ENCODE data around the gene DLGAP1. TPM values are rescaled to one million over a fixed set of nuclear protein-coding genes. Genes with fewer than 3 reads are reported as not detected.
A peak's percentile ranks its signal among the peaks of the same experiment; 100 is the strongest.
"Not testable (repeated sequence)": the region's sequence is repeated elsewhere in the genome, so short reads cannot be mapped to it uniquely, and the experiment has no call there.

DLGAP1 gene
- polyA plus RNA-seq, 6 donors from 2014 or later, result 0.32 TPM; not detected in 5

DNA sequence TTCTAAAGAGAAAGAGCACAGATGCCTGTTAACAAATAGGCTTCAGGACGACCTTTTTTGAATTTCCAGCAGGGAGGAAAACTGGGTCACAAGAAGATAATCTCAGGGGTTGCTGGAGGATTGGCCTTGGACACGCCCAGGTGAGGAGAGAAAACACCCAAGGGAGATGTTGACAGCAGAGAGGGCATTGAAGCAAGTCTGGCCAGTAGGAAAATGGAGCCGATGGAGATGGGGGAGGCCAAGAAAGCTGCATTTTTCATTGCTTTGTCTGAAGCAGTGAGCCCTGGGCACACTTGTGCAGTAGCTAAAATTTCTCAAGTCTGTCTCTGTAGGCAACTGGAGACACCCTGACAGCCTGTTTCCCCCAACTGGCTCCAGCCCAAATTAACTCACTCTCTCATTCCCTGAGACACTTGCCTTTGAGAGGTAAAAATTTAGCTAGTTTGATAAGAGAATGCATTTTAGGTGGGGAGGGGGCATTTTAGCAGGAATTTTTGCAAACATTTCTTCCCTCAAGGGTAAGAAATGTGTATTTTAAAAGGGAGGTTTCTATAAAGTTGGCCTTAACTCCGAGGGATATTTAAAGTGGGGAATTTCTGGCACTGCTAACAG is 839.6 kb downstream of the DLGAP1 start:
- Mint-ChIP-seq H3K36me3 (no peaks in the 10 kb centered on the region), H3K9me3 (no peaks in the 10 kb centered on the region), H3K4me1 (no peaks in the 10 kb centered on the region), H3K4me3 (no peak overlapping the region), H3K27ac (no peak overlapping the region), H3K27me3 (no peaks in the 10 kb centered on the region)
- no peak for DNase-seq
- no peak for ATAC-seq (ENCODE audit: low read depth in 2 of 2)

DNA sequence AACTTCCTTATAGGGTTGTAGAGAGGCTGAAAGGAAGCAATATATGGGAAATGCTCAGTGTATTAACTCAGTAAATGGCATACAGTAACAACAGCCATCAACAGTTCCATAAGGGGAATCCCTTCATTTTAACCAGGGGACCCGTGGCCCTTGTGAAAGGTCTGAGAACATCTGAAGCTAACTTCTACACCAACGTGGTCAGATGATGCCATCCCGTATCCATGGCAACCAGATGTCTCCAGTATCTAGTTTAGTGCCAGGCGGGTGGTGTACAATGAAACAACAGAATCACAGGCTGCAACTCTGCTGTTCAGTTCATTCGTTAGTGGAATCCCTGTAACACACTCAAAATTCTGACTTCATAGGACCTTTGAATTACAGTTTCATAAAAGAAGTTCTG is 842.8 kb downstream of the DLGAP1 start:
- H3K27me3 Mint-ChIP-seq, result no peaks in the 10 kb centered on the region
- H3K27ac Mint-ChIP-seq, result no peak overlapping the region
- no peak overlapping the region for H3K4me3 Mint-ChIP-seq
- ATAC-seq (ENCODE audit: low read depth in 2 of 2), result no peak
- H3K36me3 Mint-ChIP-seq, result no peaks in the 10 kb centered on the region
- H3K9me3 Mint-ChIP-seq, result no peaks in the 10 kb centered on the region
- DNase-seq, result no peak
- peaks cover 0 to 4% (median 0%) of the 10 kb centered on the region in 3 donors for H3K4me1 Mint-ChIP-seq

DNA sequence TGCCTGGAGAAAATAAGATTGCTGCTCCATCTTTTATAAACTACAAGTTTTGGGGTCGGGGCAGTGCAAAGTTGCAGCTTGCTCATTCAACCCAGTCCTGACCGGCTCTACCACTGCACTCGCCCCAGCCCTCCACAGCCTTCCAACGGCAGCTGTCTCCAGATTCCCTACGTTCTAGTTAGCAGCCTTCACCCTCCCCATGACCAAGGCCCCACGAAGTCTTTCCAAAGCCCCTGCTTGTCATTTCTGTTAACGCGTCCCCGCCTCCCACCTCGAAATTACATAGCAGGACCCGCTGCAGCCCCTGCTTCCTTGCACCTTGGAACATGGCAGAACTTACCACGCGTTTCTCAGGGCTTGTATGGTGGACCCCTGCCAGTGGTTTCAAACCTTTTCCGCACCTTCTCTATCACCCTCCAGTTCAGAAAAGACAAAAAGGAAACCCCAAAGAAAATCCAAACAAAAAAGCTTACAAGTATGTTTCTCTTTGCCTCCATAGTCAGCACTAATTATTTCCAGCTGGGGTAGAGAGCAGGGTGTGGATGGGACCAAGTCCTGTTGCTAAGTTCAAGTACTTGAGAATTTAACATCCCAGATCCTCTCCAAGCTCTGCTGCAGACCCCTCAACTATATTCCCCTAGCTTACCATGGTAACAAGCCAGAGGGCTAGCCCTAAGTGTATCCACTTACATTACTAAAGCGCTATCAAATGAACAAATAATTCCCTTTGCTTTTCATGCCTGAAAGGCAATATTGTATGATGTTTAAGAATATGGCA is 843.6 kb downstream of the DLGAP1 start:
- Mint-ChIP-seq H3K4me1 (peaks cover 0 to 4% (median 0%) of the 10 kb centered on the region in 3 donors), H3K36me3 (no peaks in the 10 kb centered on the region), H3K4me3 (no peak overlapping the region), H3K9me3 (no peaks in the 10 kb centered on the region), H3K27ac (peak overlapping the region in 2 of 6 donors; percentile 29 to 44), H3K27me3 (no peaks in the 10 kb centered on the region)
- DNase-seq (no peak), ATAC-seq (ENCODE audit: low read depth in 2 of 2) (no peak)

- peaks cover 0 to 4% (median 0%) of the 10 kb centered on the region in 3 donors for H3K4me1 Mint-ChIP-seq
- no peaks in the 10 kb centered on the region for H3K9me3 Mint-ChIP-seq
- no peaks in the 10 kb centered on the region for H3K27me3 Mint-ChIP-seq
- DNase-seq, result no peak
- no peaks in the 10 kb centered on the region for H3K36me3 Mint-ChIP-seq
- H3K4me3 Mint-ChIP-seq, result no peak overlapping the region
- ATAC-seq (ENCODE audit: low read depth in 2 of 2), result no peak
- H3K27ac Mint-ChIP-seq, result no peak overlapping the region
Measured at GRCh38 chr18:3610813-3611212, 844.3 kb downstream of the DLGAP1 start.

- H3K27me3 Mint-ChIP-seq, result no peaks in the 10 kb centered on the region
- DNase-seq (no peak), ATAC-seq (ENCODE audit: low read depth in 2 of 2) (no peak)
- H3K27ac Mint-ChIP-seq, result peak overlapping the region in 1 of 6 donors; percentile 57
- H3K4me1 Mint-ChIP-seq, result peaks cover 0 to 4% (median 0%) of the 10 kb centered on the region in 3 donors
- H3K36me3 Mint-ChIP-seq, result no peaks in the 10 kb centered on the region
- H3K4me3 Mint-ChIP-seq, result no peak overlapping the region
- no peaks in the 10 kb centered on the region for H3K9me3 Mint-ChIP-seq
Measured at GRCh38 chr18:3610188-3610708, 844.9 kb downstream of the DLGAP1 start.

DNA sequence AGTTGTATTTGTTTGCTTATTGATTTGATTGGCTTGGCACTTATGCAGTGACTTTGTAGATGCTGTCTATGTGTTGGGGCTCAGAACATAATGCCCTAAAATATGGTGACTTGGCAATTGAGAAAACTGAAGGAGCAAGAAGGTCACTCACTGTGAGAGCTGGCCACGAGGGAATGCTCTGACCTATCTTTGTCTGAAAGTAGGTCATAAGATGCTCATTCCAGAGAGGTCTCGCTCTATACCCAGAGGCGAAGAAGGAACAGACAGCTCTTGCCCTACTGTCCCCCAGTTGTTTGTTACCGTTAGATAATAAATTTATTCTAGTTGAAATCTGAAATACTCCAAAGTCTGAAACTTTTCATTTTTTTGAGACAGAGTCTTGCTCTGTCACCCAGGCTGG is 846.6 kb downstream of the DLGAP1 start:
- Mint-ChIP-seq H3K9me3 (no peaks in the 10 kb centered on the region), H3K27ac (peak overlapping the region in 3 of 6 donors; percentile 21 to 43 (median 39)), H3K4me1 (peaks cover 0 to 4% (median 0%) of the 10 kb centered on the region in 3 donors), H3K4me3 (no peak overlapping the region), H3K36me3 (no peaks in the 10 kb centered on the region), H3K27me3 (no peaks in the 10 kb centered on the region)
- DNase-seq (no peak), ATAC-seq (ENCODE audit: low read depth in 2 of 2) (no peak)

DNA sequence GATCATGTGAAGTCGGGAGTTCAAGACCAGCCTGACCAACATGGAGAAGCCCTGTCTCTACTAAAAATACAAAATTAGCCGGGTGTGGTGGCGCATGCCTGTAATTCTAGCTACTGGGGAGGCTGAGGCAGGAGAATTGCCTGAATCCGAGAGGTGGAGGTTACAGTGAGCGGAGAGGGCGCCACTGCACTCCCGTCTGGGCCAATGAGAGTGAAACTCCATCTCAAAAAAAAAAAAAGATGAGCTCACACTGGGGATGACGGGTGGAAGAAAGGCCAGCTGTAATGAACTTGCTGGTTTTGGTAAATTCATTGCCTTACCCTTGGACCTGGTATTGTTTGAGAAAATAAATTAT is 847.0 kb downstream of the DLGAP1 start:
- H3K4me1 Mint-ChIP-seq; H3K27me3 Mint-ChIP-seq; H3K9me3 Mint-ChIP-seq; H3K4me3 Mint-ChIP-seq; DNase-seq; ATAC-seq (ENCODE audit: low read depth in 2 of 2); H3K36me3 Mint-ChIP-seq: not testable (repeated sequence)
- peak overlapping the region in 3 of 6 donors; percentile 21 to 67 (median 39) for H3K27ac Mint-ChIP-seq

DNA sequence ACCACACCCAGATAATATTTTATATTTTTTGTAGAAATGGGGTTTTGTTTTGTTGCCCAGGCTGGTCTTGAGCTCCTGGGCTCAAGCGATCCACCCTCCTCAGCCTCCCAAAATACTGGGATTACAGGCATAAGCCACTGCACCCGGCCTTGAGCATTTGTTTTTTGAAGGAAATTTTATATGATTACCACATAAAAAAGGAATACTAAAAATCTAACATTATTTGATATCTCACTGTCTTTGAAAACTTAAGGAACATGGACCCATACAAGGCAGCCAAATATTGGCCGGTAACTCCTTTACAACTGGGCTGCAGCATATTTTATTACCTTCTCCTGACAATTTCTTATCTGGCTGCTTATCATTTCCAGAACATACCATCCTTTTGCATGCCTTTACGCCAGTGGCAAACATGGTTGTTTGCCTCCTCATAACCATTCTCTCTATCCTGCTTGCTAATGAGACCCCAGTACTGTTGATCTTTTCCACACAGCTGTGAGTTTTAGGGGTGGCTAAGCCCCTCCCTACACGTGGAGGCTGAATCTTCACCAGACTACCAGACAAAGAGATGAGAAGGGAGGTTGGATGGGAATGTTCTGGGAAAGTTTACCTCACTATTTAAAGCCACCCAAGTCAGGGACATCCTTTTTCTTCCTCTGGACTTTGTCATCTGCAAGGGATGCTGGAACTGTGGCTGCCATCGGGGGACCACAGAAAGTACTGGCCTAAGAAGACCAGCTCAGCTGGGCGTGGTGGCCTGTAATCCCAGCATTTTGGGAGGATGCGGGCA is 847.6 kb downstream of the DLGAP1 start:
- peaks cover 0 to 4% (median 0%) of the 10 kb centered on the region in 3 donors for H3K4me1 Mint-ChIP-seq
- no peaks in the 10 kb centered on the region for H3K27me3 Mint-ChIP-seq
- no peaks in the 10 kb centered on the region for H3K9me3 Mint-ChIP-seq
- DNase-seq, result no peak
- peak overlapping the region in 3 of 6 donors; percentile 34 to 76 (median 67) for H3K27ac Mint-ChIP-seq
- no peak for ATAC-seq (ENCODE audit: low read depth in 2 of 2)
- no peaks in the 10 kb centered on the region for H3K36me3 Mint-ChIP-seq
- peak overlapping the region in 1 of 8 donors; percentile 44 for H3K4me3 Mint-ChIP-seq

DNA sequence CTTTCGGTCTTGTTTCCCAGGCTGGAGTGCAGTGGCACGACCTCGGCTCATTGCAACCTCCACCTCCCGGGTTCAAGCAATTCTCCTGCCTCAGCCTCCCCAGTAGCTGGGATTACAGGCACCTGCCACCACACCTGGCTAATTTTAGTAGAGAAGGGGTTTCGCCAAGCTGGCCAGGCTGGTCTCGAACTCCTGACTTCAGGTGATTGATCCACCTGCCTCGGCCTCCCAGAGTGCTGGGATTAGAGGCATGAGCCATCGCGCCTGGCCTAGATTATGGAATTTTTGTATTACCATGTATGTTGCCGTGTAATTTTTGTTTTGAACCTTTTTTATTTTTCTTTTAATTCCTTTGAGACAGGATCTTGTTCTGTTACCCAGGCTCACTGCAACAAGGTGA is 848.2 kb downstream of the DLGAP1 start:
- H3K36me3 Mint-ChIP-seq; DNase-seq; H3K4me1 Mint-ChIP-seq; ATAC-seq (ENCODE audit: low read depth in 2 of 2); H3K9me3 Mint-ChIP-seq; H3K27me3 Mint-ChIP-seq: not testable (repeated sequence)
- Mint-ChIP-seq H3K27ac (peak overlapping the region in 1 of 6 donors; percentile 35), H3K4me3 (peak overlapping the region in 1 of 8 donors; percentile 35)

DNA sequence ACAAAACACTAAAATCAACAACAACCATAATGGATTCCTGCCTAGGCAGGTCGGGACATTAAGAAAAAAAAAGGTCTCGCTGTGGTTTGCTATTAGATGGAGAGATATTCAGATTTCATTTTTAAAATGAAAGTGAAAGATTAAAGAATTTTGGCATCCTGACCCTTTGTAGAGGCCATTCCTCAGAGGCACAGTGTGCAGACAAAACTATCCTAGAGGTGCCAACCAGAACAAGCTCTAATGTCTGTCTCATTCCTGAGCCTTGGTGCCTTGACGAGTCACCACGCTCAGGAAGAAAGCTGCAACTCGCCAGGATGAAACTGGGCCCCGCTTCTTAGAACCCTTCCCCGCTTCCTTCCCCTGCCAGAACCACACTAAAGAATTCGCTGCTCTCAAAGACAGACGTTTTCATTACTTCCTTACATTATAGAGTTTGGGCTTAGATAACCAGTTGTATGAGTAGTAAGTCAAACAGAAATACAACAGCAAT is 849.1 kb downstream of the DLGAP1 start:
- ATAC-seq (ENCODE audit: low read depth in 2 of 2) (peak; percentile 34 to 48), DNase-seq (peak; percentile 14)
- H3K9me3 Mint-ChIP-seq, result no peaks in the 10 kb centered on the region
- no peak overlapping the region for H3K27ac Mint-ChIP-seq
- H3K36me3 Mint-ChIP-seq, result no peaks in the 10 kb centered on the region
- H3K27me3 Mint-ChIP-seq, result no peaks in the 10 kb centered on the region
- no peak overlapping the region for H3K4me3 Mint-ChIP-seq
- H3K4me1 Mint-ChIP-seq, result peaks cover 0 to 4% (median 0%) of the 10 kb centered on the region in 3 donors

- Mint-ChIP-seq H3K27ac (no peak overlapping the region), H3K4me3 (no peak overlapping the region), H3K9me3 (no peaks in the 10 kb centered on the region), H3K27me3 (no peaks in the 10 kb centered on the region), H3K4me1 (peaks cover 0 to 4% (median 0%) of the 10 kb centered on the region in 3 donors), H3K36me3 (no peaks in the 10 kb centered on the region)
- ATAC-seq (ENCODE audit: low read depth in 2 of 2) (no peak), DNase-seq (no peak)
Measured at GRCh38 chr18:3605486-3605952, 849.6 kb downstream of the DLGAP1 start.

GRCh38 chr18:3604498-3605408 is 850.4 kb downstream of the DLGAP1 start:
- Mint-ChIP-seq H3K9me3 (no peaks in the 10 kb centered on the region), H3K27me3 (no peaks in the 10 kb centered on the region), H3K4me1 (peaks cover 0 to 4% (median 0%) of the 10 kb centered on the region in 3 donors), H3K4me3 (no peak overlapping the region), H3K36me3 (no peaks in the 10 kb centered on the region), H3K27ac (no peak overlapping the region)
- ATAC-seq (ENCODE audit: low read depth in 2 of 2) (peak; percentile 43 to 54), DNase-seq (peak; percentile 10)

DNA sequence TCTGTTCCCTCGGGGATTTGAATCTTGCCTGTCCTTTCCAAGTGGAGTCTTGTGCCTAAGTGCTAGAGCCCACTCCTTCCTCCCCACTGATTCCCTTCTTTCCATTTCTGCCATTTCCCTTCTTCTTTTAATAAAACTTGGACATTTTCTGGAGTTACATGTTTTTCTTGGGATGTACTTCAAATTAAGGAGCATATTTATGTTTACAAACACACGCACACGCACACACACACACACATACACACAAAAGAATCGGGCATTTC is 850.9 kb downstream of the DLGAP1 start:
- H3K36me3 Mint-ChIP-seq, result no peaks in the 10 kb centered on the region
- ATAC-seq (ENCODE audit: low read depth in 2 of 2) (no peak), DNase-seq (no peak)
- H3K27ac Mint-ChIP-seq, result no peak overlapping the region
- no peaks in the 10 kb centered on the region for H3K9me3 Mint-ChIP-seq
- H3K27me3 Mint-ChIP-seq, result no peaks in the 10 kb centered on the region
- no peak overlapping the region for H3K4me3 Mint-ChIP-seq
- H3K4me1 Mint-ChIP-seq, result peaks cover 0 to 4% (median 0%) of the 10 kb centered on the region in 3 donors
